Calu3 (cell line): Measurements from ENCODE around the gene ATG101. TPM values are rescaled to one million over a fixed set of nuclear protein-coding genes. Genes with fewer than 3 reads are reported as not detected.

Experiments
- BruUV-seq: library from RNA; stranded (reverse); fragments of 400-500 nt; replicated peaks from 2 replicates; lab custom pipeline; 2021; lab: Mats Ljungman, UMichigan
- CTCF ChIA-PET: fragments of 300-600 bp; sonication (Branson Sonifier 250); formaldehyde crosslinking; loops from one replicate; lab custom pipeline; 2022; ENCODE audit warnings: antibody characterized with exemption; lab: Charles Lee
- DNase-seq: peaks from one replicate; pipeline ENCODE4 v3.0.0; 2022
- H3K27ac Mint-ChIP-seq: one replicate; pipeline ENCODE4 v1.8.0; 2022; ENCODE audit warnings: mixed read lengths; ENCODE audit not compliant: unreplicated experiment
- H3K27me3 Mint-ChIP-seq: one replicate; pipeline ENCODE4 v1.8.0; 2022; ENCODE audit warnings: mixed read lengths; ENCODE audit not compliant: unreplicated experiment
- H3K36me3 Mint-ChIP-seq: one replicate; pipeline ENCODE4 v1.8.0; 2022; ENCODE audit warnings: mild to moderate bottlenecking, moderate library complexity, mixed read lengths; ENCODE audit not compliant: insufficient read depth, unreplicated experiment
- H3K4me1 Mint-ChIP-seq: one replicate; pipeline ENCODE4 v1.8.0; 2022; ENCODE audit warnings: mild to moderate bottlenecking, low read depth, mixed read lengths; ENCODE audit not compliant: unreplicated experiment
- H3K4me3 Mint-ChIP-seq: one replicate; pipeline ENCODE4 v1.8.0; 2022; ENCODE audit warnings: mild to moderate bottlenecking, low read depth, moderate library complexity, mixed read lengths; ENCODE audit not compliant: unreplicated experiment
- H3K9me3 Mint-ChIP-seq: one replicate; pipeline ENCODE4 v1.8.0; 2022; ENCODE audit warnings: low read depth, mixed read lengths; ENCODE audit not compliant: unreplicated experiment
- intact Hi-C: fragments of 100-400 bp; cut with micrococcal nuclease; formaldehyde crosslinking; loops from one replicate; pipeline ENCODE4 v1.10.0; 2022; ENCODE audit not compliant: unreplicated experiment
- total RNA-seq: library from RNA; stranded (reverse); gene quantifications from 2 replicates; pipeline ENCODE4 v1.2.3, GENCODE V29; 2022
- TF ChIP-seq, protein P1 (sequence below): fragments of 200-600 bp; IDR thresholded peaks from one replicate; pipeline ENCODE4 v1.8.0; 2022; ENCODE audit warnings: antibody characterized with exemption; ENCODE audit not compliant: unreplicated experiment

ATG101 gene
- total RNA-seq, 1 experiment from 2014 or later = 32.8 TPM

- intact Hi-C loops = no loop called here
- H3K9me3 Mint-ChIP-seq = no peaks in the 10 kb centered on the region
- H3K4me3 Mint-ChIP-seq = no peak overlapping the region
- H3K27ac Mint-ChIP-seq = no peak overlapping the region
- CTCF ChIA-PET = no interaction called here
- TF ChIP-seq, protein P1, sequence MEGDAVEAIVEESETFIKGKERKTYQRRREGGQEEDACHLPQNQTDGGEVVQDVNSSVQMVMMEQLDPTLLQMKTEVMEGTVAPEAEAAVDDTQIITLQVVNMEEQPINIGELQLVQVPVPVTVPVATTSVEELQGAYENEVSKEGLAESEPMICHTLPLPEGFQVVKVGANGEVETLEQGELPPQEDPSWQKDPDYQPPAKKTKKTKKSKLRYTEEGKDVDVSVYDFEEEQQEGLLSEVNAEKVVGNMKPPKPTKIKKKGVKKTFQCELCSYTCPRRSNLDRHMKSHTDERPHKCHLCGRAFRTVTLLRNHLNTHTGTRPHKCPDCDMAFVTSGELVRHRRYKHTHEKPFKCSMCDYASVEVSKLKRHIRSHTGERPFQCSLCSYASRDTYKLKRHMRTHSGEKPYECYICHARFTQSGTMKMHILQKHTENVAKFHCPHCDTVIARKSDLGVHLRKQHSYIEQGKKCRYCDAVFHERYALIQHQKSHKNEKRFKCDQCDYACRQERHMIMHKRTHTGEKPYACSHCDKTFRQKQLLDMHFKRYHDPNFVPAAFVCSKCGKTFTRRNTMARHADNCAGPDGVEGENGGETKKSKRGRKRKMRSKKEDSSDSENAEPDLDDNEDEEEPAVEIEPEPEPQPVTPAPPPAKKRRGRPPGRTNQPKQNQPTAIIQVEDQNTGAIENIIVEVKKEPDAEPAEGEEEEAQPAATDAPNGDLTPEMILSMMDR = no peak
- no peak for DNase-seq
- TSS peak; percentile 2 for BruUV-seq
- no peaks in the 10 kb centered on the region for H3K4me1 Mint-ChIP-seq
- H3K27me3 Mint-ChIP-seq = no peaks in the 10 kb centered on the region
- H3K36me3 Mint-ChIP-seq = peaks cover 42% of the 10 kb centered on the region
Observed at GRCh38 chr12:52057638-52058576, 11.9 kb upstream of the ATG101 start.

DNA sequence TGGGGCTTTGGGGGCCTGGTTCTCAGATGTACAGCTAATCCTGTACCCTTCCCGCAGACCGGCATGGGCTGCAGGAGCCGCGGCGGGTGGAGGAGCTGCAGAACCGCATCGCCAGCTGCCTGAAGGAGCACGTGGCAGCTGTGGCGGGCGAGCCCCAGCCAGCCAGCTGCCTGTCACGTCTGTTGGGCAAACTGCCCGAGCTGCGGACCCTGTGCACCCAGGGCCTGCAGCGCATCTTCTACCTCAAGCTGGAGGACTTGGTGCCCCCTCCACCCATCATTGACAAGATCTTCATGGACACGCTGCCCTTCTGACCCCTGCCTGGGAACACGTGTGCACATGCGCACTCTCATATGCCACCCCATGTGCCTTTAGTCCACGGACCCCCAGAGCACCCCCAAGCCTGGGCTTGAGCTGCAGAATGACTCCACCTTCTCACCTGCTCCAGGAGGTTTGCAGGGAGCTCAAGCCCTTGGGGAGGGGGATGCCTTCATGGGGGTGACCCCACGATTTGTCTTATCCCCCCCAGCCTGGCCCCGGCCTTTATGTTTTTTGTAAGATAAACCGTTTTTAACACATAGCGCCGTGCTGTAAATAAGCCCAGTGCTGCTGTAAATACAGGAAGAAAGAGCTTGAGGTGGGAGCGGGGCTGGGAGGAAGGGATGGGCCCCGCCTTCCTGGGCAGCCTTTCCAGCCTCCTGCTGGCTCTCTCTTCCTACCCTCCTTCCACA, 11.0 kb upstream of the ATG101 start:
- Mint-ChIP-seq H3K9me3 (no peaks in the 10 kb centered on the region), H3K4me1 (no peaks in the 10 kb centered on the region), H3K4me3 (no peak overlapping the region)

DNA sequence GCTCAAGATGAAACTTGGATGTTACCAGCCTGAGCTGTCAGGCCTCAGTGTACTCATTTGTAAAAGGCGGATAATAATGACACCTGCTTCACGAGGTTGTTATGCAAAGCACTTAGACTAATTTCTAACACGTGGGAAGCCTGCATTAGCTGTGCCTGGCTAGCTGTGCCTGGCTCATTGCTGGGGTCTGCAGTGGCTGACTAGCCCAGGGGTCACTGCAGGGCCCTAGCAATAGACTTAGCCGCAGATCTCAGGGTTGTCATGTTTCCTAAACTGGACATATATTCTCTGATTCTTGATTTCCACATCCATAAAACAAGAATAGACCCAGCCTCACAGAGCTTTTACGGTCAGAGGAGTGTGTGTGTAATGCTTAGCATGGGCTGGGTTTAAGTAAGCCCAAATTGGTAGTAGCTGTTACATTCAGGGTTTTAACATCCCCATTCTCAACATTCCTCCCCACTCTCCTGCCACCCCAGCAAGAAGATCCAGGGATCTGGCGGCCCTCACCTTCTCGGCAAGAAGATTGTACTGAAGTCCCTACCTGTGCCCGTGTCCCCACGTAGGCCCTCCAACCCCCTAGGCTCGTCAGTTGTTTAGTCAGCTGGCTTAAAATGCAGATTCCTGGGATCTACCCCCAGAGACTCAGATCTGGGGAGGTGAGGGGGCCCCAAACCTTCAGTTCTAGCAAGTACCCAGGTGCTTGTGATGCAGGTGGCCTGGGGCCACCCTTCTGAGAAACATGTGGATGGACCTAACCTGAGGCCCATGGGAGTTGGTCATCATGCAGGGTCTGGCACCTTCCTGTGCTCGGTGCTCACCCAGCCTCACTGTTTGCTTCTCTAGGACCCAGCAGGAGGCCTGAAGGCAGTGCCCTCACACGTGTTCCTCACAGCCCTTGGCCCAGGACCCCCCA, 9.9 kb upstream of the ATG101 start:
- Mint-ChIP-seq H3K4me3 (no peak overlapping the region), H3K36me3 (peaks cover 25% of the 10 kb centered on the region), H3K4me1 (no peaks in the 10 kb centered on the region), H3K9me3 (no peaks in the 10 kb centered on the region), H3K27ac (no peak overlapping the region), H3K27me3 (no peaks in the 10 kb centered on the region)
- BruUV-seq = no TSS peak
- no peak for DNase-seq
- TF ChIP-seq, protein P1 = no peak
- intact Hi-C loops = no loop called here
- CTCF ChIA-PET = interaction anchor here (1.3 kb wide), 2 partner anchors 34 to 60 kb away, joined by 3 to 4 read pairs; no protein-coding TSS in a partner anchor

More for the DNA sequence above, 11.0 kb upstream of the ATG101 start:
- Mint-ChIP-seq H3K36me3 (peaks cover 35% of the 10 kb centered on the region), H3K27me3 (no peaks in the 10 kb centered on the region), H3K27ac (no peak overlapping the region)
- BruUV-seq = no TSS peak
- TF ChIP-seq, protein P1 = no peak
- CTCF ChIA-PET = interaction anchor here (1.3 kb wide), 2 partner anchors 33 to 61 kb away, joined by 3 to 4 read pairs; no protein-coding TSS in a partner anchor
- no peak for DNase-seq
- intact Hi-C loops = no loop called here
